Daoy (cell line): Measurements from ENCODE around the gene ZNF492. TPM values are rescaled to one million over a fixed set of nuclear protein-coding genes. Genes with fewer than 3 reads are reported as not detected.

ENCODE experiments used
- DNase-seq: peaks from one replicate; pipeline ENCODE4 v3.0.0-alpha.2; 2015; ENCODE audit warnings: low read depth
- total RNA-seq: library from RNA; depleted of rRNA; stranded (reverse); fragments of >200 nt; shearing (Covaris generic); gene quantifications from 2 replicates; pipeline ENCODE4 v1.2.3, GENCODE V29; 2014; rRNA removed

Gene ZNF492
- total RNA-seq = 1.1 and 2.3 TPM in 2 replicates

- DNase-seq = peak; percentile 81
Measured at GRCh38 chr19:22633706-22634449, at the start of gene ZNF492. Gene ZNF492 (plus strand): TSS chr19:22634324. CDS start chr19:22653400, 19,076 bp downstream.

DNA sequence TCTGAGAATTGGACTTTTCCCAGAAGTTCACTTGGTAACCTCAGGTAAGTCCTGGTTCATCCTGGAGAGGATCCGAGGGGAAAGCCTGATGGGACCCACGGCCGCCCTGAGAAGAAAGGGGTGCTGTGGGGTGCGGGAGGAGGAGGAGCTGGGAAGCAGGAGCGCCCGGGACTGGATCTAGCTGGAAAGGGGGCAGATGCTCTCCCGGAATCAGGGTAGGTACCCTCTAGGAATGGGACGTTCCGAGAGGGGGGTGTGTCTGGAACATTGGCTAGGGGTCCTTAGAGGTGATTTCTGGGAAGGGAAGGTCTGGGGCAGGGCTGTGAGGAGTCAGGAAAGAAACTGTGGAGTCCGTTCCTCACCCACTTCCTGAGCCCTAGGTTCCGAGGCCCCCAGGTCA, 38.7 kb upstream of the ZNF492 start:
- no peak for DNase-seq

- no peak for DNase-seq
Measured at GRCh38 chr19:22595918-22596341, 38.2 kb upstream of the ZNF492 start.

DNA sequence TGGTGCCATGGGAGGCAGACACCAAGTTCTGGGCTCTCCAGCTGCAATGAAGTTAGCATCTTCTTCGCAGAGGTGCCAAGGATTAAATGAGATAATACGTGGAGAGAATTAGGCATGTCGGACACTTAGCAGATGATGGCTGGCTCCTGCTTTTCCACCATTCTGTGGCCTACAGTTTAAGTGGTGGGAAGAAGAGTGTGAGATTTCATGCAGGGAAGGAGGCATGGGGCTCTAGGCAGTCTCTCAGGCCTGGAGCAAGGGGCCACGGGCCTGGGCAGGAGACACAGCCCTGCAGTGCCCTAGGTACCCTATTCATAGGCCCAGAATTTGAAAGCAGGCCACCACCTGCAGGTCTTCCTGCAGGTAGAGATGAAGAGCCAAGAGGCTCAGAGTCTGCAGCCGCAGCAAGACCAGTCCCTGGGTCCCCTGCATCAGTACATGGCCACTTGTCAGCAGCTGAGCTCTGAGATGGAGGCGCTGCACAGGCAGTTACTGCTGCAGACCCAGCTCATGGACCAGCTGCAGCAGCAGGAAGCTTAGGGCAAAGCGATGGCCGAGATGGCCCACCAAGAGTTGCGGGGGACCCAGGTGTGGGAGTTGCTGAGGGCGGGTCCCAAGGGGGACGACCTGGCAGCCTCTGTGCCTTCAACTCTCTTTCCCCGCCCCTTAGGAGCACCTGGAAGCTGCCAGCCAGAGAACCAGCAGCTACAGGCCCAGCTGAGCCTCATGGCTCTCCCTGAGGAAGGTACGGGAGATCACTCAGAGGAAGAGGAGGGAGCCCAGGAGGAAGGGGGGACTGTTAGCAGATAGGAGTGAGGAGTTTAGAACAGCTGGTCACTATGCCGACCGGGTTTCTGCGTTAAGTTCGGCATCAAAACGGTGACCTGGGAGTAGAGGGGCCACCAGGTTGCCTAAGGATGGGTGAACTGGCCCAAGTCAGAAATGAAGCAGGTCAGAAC, 33.2 kb upstream of the ZNF492 start:
- DNase-seq = no peak

DNA sequence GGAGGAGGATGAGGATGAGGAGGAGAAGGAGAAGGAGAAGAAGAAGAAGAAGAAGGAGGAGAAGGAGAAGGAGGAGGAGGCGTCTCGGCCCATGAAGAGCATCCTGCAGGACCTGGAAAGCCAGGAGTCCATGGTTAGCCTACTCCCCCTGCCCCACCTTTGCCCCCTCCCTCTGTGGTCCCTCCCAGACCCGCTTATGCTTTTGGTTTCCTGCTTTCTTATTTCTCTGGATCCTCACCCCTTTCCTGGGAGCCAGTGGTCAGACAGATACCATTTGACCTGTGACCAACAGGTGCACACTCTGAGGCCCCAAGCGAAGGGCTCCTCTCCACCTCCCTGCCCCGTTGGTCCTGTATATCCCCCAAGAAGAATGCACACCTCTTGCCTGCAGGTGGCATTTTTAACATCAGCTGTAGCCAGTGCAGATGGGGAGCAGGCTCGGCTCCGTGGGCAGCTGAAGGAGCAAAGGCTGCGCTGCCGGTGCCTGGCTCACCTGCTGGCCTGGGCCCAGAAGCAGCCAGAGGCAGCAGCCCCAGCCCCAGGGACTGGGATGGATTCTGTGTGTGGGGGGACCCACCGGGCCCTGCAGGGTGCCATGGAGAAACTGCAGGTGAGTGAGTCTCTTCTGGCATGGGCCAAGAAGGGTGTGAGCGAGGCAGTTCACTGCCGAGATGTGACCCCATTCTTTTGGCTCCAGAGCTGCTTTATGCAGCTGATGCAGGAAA, 32.1 kb upstream of the ZNF492 start:
- DNase-seq = no peak

DNA sequence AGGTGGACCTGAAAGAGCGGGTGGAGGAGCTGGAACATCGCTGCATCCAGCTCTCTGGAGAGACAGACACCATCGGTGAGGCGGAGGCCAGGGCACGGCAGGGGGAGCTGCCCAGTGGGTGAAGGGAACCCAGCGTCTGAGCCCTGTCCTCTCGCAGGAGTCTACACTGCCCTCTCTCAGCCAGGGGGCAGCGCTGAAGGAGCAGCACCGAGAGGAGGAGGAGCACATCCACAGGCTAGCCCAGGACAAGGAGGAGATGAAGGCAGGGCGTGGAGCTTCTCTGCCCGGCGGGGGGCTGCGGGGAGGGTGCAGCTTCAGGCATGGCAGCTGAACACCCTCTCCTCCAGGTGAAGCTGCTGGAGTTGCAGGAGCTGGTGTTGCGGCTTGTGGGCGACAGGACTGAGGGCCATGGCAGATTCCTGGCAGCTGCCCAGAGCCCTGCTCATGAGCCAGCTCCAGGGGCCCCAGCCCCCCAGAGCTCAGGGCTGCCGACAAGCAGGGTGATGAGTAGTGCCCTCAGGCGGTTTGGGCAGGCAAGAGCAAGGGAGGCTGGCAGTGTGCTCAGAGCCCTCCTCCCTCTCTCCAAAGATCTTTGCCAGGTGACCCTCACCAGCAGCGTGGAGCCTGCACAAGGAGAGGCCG, 31.4 kb upstream of the ZNF492 start:
- no peak for DNase-seq

- DNase-seq = no peak
Measured at GRCh38 chr19:22603518-22604440, 30.3 kb upstream of the ZNF492 start.

DNA sequence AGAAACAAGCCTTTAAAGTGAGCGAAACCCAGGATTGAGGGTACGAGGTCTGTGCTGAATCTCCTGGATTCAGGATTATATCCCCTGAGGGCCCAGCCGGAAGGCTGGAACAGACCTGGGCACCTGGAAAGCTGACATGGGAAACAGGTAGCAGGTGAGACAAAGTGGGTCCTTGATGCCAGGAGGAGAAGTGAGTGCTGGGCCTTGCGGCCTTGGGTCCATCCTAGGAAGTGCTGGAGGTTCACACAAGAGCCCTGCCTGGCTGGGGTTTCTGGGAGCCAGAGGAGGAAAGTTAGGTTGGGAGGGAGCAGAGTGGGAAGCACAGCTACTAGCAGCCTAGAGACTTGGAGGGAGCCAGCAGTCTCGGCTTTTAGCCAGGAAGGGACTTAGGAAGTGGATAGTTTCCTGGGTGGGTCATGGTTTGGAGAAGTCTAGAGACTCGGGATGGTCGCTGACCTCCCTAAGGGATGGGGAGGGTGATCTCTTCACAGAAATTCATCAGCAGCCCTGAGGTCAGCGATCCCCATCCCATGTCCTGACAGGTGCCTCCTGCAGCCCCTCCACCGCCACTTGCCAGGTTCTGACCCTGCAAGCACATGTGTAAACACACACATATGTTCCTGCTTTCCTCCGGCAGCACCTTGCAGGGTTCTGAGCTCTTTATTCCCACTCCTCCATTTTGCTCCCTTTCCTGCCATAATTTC, 29.4 kb upstream of the ZNF492 start:
- no peak for DNase-seq

- no peak for DNase-seq
Measured at GRCh38 chr19:22605275-22606211, 28.6 kb upstream of the ZNF492 start.

GRCh38 chr19:22606212-22606553, 27.9 kb upstream of the ZNF492 start:
- no peak for DNase-seq

- DNase-seq = no peak
Measured at GRCh38 chr19:22606954-22607652, 27.0 kb upstream of the ZNF492 start.

DNA sequence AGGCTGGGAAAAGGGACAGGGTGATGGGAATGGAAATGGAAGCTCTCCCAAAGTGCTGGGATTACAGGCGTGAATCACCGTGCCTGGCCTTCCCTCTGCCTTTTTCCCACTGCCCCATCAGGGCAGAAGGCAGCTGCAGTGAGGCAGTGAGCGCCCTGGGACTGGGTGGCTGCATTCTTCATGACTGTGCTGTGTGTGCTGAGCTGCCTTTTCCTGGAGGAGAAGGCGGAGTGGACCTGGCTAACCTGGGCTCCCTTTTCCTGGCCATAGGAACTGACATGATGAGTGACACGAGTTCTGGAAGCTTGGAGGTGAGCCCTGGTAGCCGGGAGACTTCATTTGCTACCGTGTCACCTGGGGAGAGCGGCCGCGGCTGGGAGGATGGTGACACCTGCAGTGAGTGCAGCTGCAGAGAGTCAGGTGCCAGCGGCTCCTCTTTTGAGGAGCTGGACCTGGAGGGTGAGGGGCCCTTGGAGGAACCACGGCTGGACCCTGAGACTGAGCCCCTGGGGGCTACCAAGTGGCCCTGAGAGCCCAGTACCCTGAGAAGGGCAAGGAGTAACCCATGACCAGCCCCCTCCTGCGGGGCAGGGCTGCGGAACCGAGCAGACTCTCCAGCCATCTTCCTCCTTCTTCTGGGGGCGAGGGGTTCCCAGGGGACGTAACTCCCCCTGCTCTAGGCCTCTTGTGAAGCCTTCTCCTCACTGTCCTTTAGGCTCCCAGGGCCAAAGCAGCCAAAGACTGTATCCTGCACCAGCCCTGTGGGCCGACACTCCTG, 26.3 kb upstream of the ZNF492 start:
- DNase-seq = no peak

GRCh38 chr19:22608441-22608840, 25.7 kb upstream of the ZNF492 start:
- DNase-seq = no peak

DNA sequence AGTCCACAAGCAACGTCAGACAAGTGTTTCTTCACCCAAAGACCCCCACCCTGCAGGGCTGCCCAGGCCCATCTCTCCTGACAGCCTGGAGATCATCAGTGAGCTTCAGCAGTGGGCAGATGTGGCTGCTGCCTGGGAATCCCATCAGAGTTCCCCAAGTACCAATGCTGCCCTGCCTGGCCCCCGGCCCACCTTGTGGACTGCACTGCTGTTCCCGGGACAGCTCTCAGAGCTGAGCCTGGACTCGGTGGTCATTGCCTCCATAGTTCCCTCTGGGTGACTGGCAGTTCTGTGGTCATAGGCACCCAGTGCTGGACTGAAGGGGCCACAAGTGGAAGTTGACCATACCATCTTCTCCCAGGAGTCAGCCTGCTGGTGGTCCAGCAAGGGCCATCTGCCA, 24.5 kb upstream of the ZNF492 start:
- DNase-seq = no peak

- no peak for DNase-seq
Measured at GRCh38 chr19:22610121-22610520, 24.0 kb upstream of the ZNF492 start.

- no peak for DNase-seq
Measured at GRCh38 chr19:22612316-22612715, 21.8 kb upstream of the ZNF492 start.

- no peak for DNase-seq
Measured at GRCh38 chr19:22616659-22617058, 17.5 kb upstream of the ZNF492 start.
